Fibroblast of lung (primary cell): ENCODE data around the gene UCP2. TPM values are rescaled to one million over a fixed set of nuclear protein-coding genes. Genes with fewer than 3 reads are reported as not detected.

ENCODE experiments used
- DNase-seq, 2 donors: peaks; one replicate each; pipeline versions ENCODE4 v3.0.0 to v3.0.0-alpha.2; 2010; ENCODE audit warnings: low read depth in 2 of 2
- H2AFZ ChIP-seq: 2 replicates; pipeline ENCODE4 v1.5.1; 2012; ENCODE audit warnings: low read length, control low read depth, inconsistent platforms
- H3K27ac ChIP-seq: 2 replicates; pipeline ENCODE4 v1.5.1; 2011; ENCODE audit warnings: low read length, control low read depth; ENCODE audit not compliant: insufficient read depth
- H3K27me3 ChIP-seq: 2 replicates; pipeline ENCODE4 v1.5.1; 2011; ENCODE audit warnings: mild to moderate bottlenecking, low read length; ENCODE audit not compliant: control insufficient read depth, insufficient read depth
- H3K36me3 ChIP-seq: 2 replicates; pipeline ENCODE4 v1.5.1; 2011; ENCODE audit warnings: low read length; ENCODE audit not compliant: control insufficient read depth, insufficient read depth
- H3K4me1 ChIP-seq: 2 replicates; pipeline ENCODE4 v1.5.1; 2011; ENCODE audit warnings: low read length; ENCODE audit not compliant: control insufficient read depth, insufficient read depth; ENCODE audit errors: extremely low read depth
- H3K4me2 ChIP-seq: 2 replicates; pipeline ENCODE4 v1.5.1; 2011; ENCODE audit warnings: low read length, control low read depth; ENCODE audit not compliant: insufficient read depth; ENCODE audit errors: extremely low read depth
- H3K4me3 ChIP-seq, 4 experiments: fragments of 200-600 bp in 1 of 4; sonication (generic) in 1 of 4; replicated peaks in 1 of 4; 2 replicates each; pipeline ENCODE4 v1.5.1; 2011 to 2016; ENCODE audit warnings: low read length in 4 of 4, low read depth in 3 of 4, mild to moderate bottlenecking in 3 of 4, control low read depth in 2 of 4, inconsistent platforms in 1 of 4, mixed read lengths in 1 of 4; ENCODE audit not compliant: insufficient read depth in 1 of 4; ENCODE audit errors: control extremely low read depth in 1 of 4
- H3K79me2 ChIP-seq: 2 replicates; pipeline ENCODE4 v1.5.1; 2012; ENCODE audit warnings: mild to moderate bottlenecking, low read length, inconsistent platforms; ENCODE audit not compliant: control insufficient read depth, insufficient read depth
- H3K9ac ChIP-seq: 2 replicates; pipeline ENCODE4 v1.5.1; 2011; ENCODE audit warnings: mild to moderate bottlenecking, low read length, control low read depth; ENCODE audit not compliant: insufficient read depth
- H3K9me3 ChIP-seq: 2 replicates; pipeline ENCODE4 v1.5.1; 2012; ENCODE audit warnings: low read depth, low read length; ENCODE audit not compliant: control insufficient read depth, insufficient read depth
- H4K20me1 ChIP-seq: 2 replicates; pipeline ENCODE4 v1.5.1; 2011; ENCODE audit warnings: low read length; ENCODE audit not compliant: control insufficient read depth, insufficient read depth; ENCODE audit errors: extremely low read depth
- CTCF ChIP-seq, 2 donors: IDR thresholded peaks in 1 of 2; conservative IDR thresholded peaks in 1 of 2; 1 replicate in 1 of 2; 2 replicates in 1 of 2; pipeline ENCODE4 v1.5.1; 2011 to 2012; ENCODE audit warnings: low read length in 2 of 2, control low read depth in 1 of 2, inconsistent platforms in 1 of 2, low read depth in 1 of 2, mild to moderate bottlenecking in 1 of 2
- EZH2 ChIP-seq: IDR thresholded peaks from 2 replicates; pipeline ENCODE4 v1.5.1; 2012; ENCODE audit warnings: low read length, control low read depth, mild to moderate bottlenecking; ENCODE audit errors: missing control alignments
- polyA plus RNA-seq, 2 donors: library from polyadenylated mRNA; depleted of rRNA in 1 of 2; stranded (reverse) in 1 of 2; unstranded in 1 of 2; fragments of >200 nt; gene quantifications; 2 replicates each; pipeline ENCODE4 v1.2.1, GENCODE V29; 2011 to 2012; ENCODE audit warnings: missing spikeins in 1 of 2
- total RNA-seq: library from RNA; depleted of rRNA; stranded (reverse); fragments of >200 nt; gene quantifications from 2 replicates; pipeline ENCODE4 v1.2.1, GENCODE V29; 2014

The UCP2 gene
- total and polyA plus RNA-seq, 2 donors (not counting 1 experiment from before 2014, with no cell fraction given): 4.8 to 11.5 TPM

GRCh38 chr11:74020539-74020938 is 37.9 kb upstream of the UCP2 start:
- Histone ChIP-seq H3K27ac (no peak overlapping the region), H3K9ac (no peak overlapping the region), H2AFZ (no peak overlapping the region), H4K20me1 (no peaks in the 10 kb centered on the region), H3K9me3 (no peaks in the 10 kb centered on the region), H3K27me3 (no peaks in the 10 kb centered on the region), H3K36me3 (no peaks in the 10 kb centered on the region), H3K4me3 (no peak overlapping the region), H3K79me2 (no peaks in the 10 kb centered on the region), H3K4me2 (no peak overlapping the region), H3K4me1 (peaks cover 17% of the 10 kb centered on the region)
- TF ChIP-seq CTCF (conservative IDR thresholded peaks at IDR 0.05 in 1 of 2, IDR thresholded peaks at IDR 0.05 in 1 of 2; ENCODE audit: low read depth in 1 of 2, low read length in 2 of 2) (no peak), EZH2 (no peak)
- no peak for DNase-seq

- Histone ChIP-seq H3K27ac (no peak overlapping the region), H3K79me2 (no peaks in the 10 kb centered on the region), H3K27me3 (no peaks in the 10 kb centered on the region), H4K20me1 (no peaks in the 10 kb centered on the region), H2AFZ (no peak overlapping the region), H3K9ac (no peak overlapping the region), H3K4me3 (no peak overlapping the region), H3K9me3 (no peaks in the 10 kb centered on the region), H3K4me1 (peaks cover 15% of the 10 kb centered on the region), H3K36me3 (no peaks in the 10 kb centered on the region), H3K4me2 (no peak overlapping the region)
- TF ChIP-seq EZH2: no peak
- TF ChIP-seq CTCF (conservative IDR thresholded peaks at IDR 0.05 in 1 of 2, IDR thresholded peaks at IDR 0.05 in 1 of 2; ENCODE audit: low read depth in 1 of 2, low read length in 2 of 2): no peak
- peak in 1 of 2 donors; percentile 71 for DNase-seq
Observed at GRCh38 chr11:74019860-74020259, 37.2 kb upstream of the UCP2 start.

GRCh38 chr11:74019104-74019738 is 36.6 kb upstream of the UCP2 start:
- peak overlapping the region; percentile 37 for H3K27ac ChIP-seq

More at GRCh38 chr11:74019104-74019738, 36.6 kb upstream of the UCP2 start:
- Histone ChIP-seq H3K4me1 (peaks cover 12% of the 10 kb centered on the region), H3K36me3 (no peaks in the 10 kb centered on the region), H3K4me3 (no peak overlapping the region), H3K9me3 (no peaks in the 10 kb centered on the region), H2AFZ (no peak overlapping the region), H4K20me1 (no peaks in the 10 kb centered on the region), H3K9ac (no peak overlapping the region), H3K79me2 (no peaks in the 10 kb centered on the region), H3K4me2 (no peak overlapping the region), H3K27me3 (no peaks in the 10 kb centered on the region)
- DNase-seq: peak in 1 of 2 donors; percentile 3
- TF ChIP-seq EZH2 (no peak), CTCF (conservative IDR thresholded peaks at IDR 0.05 in 1 of 2, IDR thresholded peaks at IDR 0.05 in 1 of 2; ENCODE audit: low read depth in 1 of 2, low read length in 2 of 2) (no peak)
